NCI-H2196 (cell line): Measurements from ENCODE around the gene FAM117B.

Experiments
- DNase-seq: peaks from one replicate; lab custom pipeline; 2025; ENCODE audit not compliant: unreplicated experiment; lab: John Stamatoyannopoulos, UW

Gene FAM117B

DNA sequence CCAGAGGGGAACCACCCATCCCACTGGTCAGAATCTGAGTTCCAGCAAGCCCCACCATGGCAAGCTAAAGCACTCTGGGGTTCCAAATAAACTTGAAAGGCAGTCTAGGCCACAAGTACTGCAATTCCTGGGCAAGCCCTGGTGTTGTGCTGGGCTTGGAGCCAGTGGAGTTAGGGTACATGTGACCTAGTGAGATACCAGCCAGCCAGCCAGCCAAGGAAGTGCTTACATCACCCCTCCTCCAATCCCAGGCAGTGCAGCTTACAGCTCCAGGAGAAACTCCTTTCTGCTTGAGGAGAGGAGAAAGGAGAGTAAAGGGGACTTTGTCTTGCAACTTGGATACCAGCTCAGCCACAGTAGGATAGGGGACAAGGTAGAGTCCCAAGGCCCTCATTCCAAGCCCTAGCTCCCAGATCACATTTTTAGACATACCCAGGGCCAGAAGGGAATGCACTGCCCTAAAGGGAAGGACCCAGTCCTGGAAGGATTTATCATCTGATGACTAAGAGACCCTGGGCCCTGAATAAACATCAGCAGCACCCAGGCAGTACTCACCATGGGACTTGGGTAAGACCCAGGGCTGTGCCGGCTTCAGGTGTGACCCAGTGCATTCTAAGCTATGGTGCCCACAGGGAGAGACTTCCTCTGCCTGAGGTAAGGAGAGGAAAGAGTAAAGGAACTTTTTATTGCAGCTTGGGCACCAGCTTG, 172.8 kb downstream of the FAM117B start:
- peak; percentile 75 for DNase-seq

DNA sequence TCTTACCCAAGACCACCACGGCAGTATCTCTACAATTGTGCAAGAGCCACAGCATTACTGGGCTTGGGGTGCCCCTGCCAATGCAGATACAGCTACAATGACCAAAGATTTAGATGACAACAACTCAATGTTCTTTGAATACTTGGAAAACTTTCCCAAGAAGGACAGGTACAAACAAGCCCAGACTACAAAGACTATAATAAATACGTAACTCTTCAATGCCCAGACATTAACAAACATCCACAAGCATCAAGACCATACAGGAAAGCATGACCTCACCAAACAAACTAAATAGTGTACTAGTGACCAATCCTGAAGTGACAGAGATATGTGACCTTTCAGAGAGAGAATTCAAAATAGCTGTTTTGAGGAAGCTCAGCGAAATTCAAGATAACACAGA, 174.0 kb downstream of the FAM117B start:
- no peak for DNase-seq

DNA sequence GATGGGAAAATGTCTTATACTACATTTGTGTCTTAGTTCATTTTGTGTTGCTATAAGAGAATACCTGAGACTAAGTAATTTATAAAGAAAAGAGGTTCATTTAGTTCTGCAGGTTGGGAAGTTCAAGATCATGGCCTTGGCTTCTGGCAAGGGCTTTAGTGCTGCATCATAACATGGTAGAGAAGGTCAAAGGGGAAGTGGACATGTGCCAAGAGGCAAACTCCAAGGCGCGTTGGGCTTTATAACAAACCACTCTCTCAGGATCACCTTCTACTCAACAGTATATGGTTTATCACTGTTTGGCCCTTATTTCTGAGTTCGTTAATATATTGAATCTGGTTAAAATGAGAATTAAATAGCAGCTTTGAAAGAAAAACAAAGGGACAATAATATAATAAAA, 178.6 kb downstream of the FAM117B start:
- no peak for DNase-seq

DNA sequence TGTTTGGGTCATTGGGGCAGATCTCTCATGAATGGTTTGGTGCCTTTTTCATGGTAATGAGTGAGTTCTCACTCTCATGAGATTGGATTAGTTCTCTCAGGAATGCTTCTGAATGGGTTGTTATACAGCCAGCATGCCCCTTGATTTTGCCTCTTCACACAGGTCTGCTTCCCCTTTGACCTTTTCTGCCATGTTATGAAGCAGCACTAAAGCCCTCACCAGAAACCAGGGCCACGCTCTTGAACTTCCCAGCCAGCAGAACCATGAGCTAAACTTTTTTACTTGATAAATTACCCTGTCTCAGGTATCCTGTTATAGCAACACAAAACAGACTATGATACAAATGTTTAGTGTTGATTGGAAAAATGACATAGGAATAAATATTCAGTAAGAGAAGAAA, 179.5 kb downstream of the FAM117B start:
- DNase-seq, result no peak

DNA sequence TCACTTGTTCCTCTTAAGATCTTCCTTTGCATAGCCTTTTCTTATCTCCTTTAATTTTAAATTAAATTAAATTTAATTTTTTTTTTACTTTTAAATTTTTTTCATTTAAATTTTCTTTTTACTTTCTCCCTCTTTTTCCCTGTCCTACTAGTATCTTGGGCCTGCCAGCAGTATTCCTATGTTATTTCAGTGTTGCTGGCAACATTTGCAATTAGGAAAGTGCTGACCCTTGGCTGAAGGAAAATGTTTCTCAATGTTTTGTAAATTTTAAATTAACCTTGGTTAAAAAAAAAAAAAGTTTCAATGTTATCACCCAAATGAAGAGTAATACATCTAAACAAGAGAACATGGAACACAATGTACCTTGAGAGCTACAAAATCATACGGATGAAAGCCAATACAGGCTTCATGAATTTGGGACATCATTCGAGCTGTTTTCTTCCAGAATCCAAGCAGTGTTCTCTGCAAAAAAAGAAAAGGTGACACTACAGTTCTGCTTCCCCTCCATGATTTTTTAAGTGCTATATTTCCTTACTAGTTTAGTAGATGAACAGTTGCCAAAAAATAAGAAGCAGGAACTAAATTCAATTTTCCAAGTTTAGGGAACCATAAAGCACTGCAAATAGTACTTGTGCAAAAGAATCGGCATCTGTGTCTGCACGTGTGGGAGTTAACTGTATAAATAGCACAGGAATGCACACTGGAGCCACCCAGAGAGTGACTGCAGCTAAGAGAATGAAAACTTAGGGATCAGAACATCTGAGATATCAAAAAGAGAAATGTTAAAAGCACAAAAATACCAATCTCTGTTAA, 181.0 kb downstream of the FAM117B start:
- DNase-seq, result no peak

DNA sequence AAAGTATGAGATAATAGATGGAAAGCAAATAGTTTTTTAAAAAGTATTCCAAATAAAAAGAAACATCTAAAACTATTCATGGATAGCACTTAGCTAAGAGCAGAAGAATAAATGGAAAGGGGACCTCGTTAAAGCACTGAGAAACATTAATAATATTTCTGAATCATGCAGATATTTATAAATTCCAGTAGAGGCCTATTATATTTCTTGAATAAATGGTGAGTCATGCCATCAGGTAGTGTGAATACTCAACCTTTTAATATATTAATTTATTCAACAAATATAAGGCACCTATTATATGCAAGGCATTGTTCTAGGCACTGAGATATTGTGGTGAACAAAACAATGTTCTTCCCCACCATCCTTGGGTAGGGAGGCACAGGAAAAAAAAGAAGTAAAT, 183.0 kb downstream of the FAM117B start:
- no peak for DNase-seq

DNA sequence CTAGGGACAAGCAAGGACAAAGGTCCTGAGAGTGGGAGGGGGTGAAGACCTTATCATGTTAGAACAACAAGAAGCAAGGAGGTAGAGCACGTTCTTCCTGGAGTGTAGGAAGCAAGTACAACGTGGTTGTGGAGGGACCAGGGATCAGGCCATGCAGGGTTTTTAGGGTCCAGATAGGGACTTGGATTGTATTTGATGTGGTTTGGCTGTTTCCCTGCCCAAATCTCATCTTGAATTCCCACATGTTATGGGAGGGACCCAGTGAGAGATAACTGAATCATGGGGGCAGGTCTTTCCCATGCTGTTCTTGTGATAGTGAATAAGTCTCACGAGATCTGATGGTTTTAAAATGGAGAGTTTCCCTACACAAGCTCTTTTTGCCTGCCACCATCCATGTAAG, 183.6 kb downstream of the FAM117B start:
- DNase-seq, result no peak
